PC-3 (cell line): ENCODE data around the gene ZMYM4. TPM values are rescaled to one million over a fixed set of nuclear protein-coding genes. Genes with fewer than 3 reads are reported as not detected.

Experiments
- ATAC-seq: fragments of 200-7000 bp; cut with Tn5 transposase; 2 replicates; pipeline ENCODE4 v1.9.1; 2020; ENCODE audit warnings: mild to moderate bottlenecking, moderate library complexity
- BruUV-seq: library from RNA; stranded (reverse); fragments of 400-500 nt; replicated peaks from 2 replicates; lab custom pipeline; 2021; lab: Mats Ljungman, UMichigan
- CTCF ChIA-PET: fragments of 300-600 bp; sonication (Branson Sonifier 250); formaldehyde crosslinking; loops from one replicate; lab custom pipeline; 2022; ENCODE audit warnings: antibody characterized with exemption; lab: Charles Lee
- POLR2A ChIA-PET: fragments of 300-600 bp; sonication (Branson Sonifier 250); formaldehyde crosslinking; loops from one replicate; lab custom pipeline; 2022; ENCODE audit warnings: antibody characterized with exemption; ENCODE audit not compliant: unreplicated experiment; lab: Charles Lee
- DNase-seq: peaks from one replicate; pipeline ENCODE4 v3.0.0-alpha.2; 2015
- H2AFZ ChIP-seq: fragments of 300-600 bp; sonication (generic); 2 replicates; pipeline ENCODE4 v1.6.0; 2016; ENCODE audit warnings: antibody characterized with exemption, low read length
- H3F3A ChIP-seq: fragments of 300-600 bp; sonication (generic); one replicate; pipeline ENCODE4 v1.6.0; 2017; ENCODE audit warnings: antibody characterized with exemption, low read length, control low read depth, mild to moderate bottlenecking; ENCODE audit not compliant: unreplicated experiment
- H3K27ac ChIP-seq: fragments of 300-600 bp; sonication (generic); 2 replicates; pipeline ENCODE4 v1.5.1; 2016; ENCODE audit warnings: mild to moderate bottlenecking, low read length
- H3K27me3 ChIP-seq: fragments of 300-600 bp; sonication (generic); 2 replicates; pipeline ENCODE4 v1.6.1; 2016; ENCODE audit warnings: low read length, mixed read lengths
- H3K36me3 ChIP-seq: fragments of 300-600 bp; sonication (generic); 2 replicates; pipeline ENCODE4 v1.6.1; 2016; ENCODE audit warnings: low read depth, mixed run types, low read length, mixed read lengths
- H3K4me1 ChIP-seq: fragments of 300-600 bp; sonication (generic); 2 replicates; pipeline ENCODE4 v1.5.1; 2016; ENCODE audit warnings: low read length; ENCODE audit not compliant: insufficient read depth
- H3K4me2 ChIP-seq: fragments of 300-600 bp; sonication (generic); 2 replicates; pipeline ENCODE4 v1.6.0; 2016; ENCODE audit warnings: low read length
- H3K4me3 ChIP-seq: fragments of 300-600 bp; sonication (generic); 2 replicates; pipeline ENCODE4 v1.5.1; 2016; ENCODE audit warnings: mild to moderate bottlenecking, low read length, mixed read lengths
- H3K79me2 ChIP-seq: fragments of 300-600 bp; sonication (generic); 2 replicates; pipeline ENCODE4 v1.6.1; 2017; ENCODE audit warnings: low read length, mixed read lengths
- H3K9ac ChIP-seq: fragments of 300-600 bp; sonication (generic); 2 replicates; pipeline ENCODE4 v1.6.0; 2016; ENCODE audit warnings: mild to moderate bottlenecking, low read length
- H3K9me2 ChIP-seq: fragments of 300-600 bp; sonication (generic); replicated peaks from 2 replicates; pipeline ENCODE4 v1.6.1; 2016; ENCODE audit warnings: mixed run types, low read length, mixed read lengths
- H3K9me3 ChIP-seq: fragments of 300-600 bp; sonication (generic); 2 replicates; pipeline ENCODE4 v1.6.1; 2016; ENCODE audit warnings: low read length, mixed read lengths
- H4K20me1 ChIP-seq: fragments of 300-600 bp; sonication (generic); 2 replicates; pipeline ENCODE4 v1.6.1; 2016; ENCODE audit warnings: low read length, mixed read lengths
- EZH2 ChIP-seq: fragments of 300-600 bp; sonication (generic); IDR thresholded peaks from one replicate; pipeline ENCODE4 v1.6.1; 2017; ENCODE audit warnings: antibody characterized with exemption, mild to moderate bottlenecking, low read length; ENCODE audit not compliant: unreplicated experiment
- EZH2phosphoT487 ChIP-seq: fragments of 300-600 bp; sonication (generic); IDR thresholded peaks from 2 replicates; pipeline ENCODE4 v1.6.1; 2018; ENCODE audit warnings: mild to moderate bottlenecking, antibody characterized with exemption, low read length, borderline replicate concordance
- intact Hi-C: fragments of 100-400 bp; cut with micrococcal nuclease; formaldehyde crosslinking; loops from 2 replicates; pipeline ENCODE4 v1.9.0; 2023
- total RNA-seq: library from RNA; depleted of rRNA; stranded (reverse); fragments of >200 nt; gene quantifications from 2 replicates; pipeline ENCODE4 v1.2.3, GENCODE V29; 2014; rRNA removed
- TF ChIP-seq, protein P1 (sequence below): fragments of 300-600 bp; sonication (generic); conservative IDR thresholded peaks from 2 replicates; pipeline ENCODE4 v1.5.1; 2017; ENCODE audit warnings: antibody characterized with exemption, low read depth, mild to moderate bottlenecking, low read length

ZMYM4 gene
- total RNA-seq, 1 experiment from 2014 or later = 28.5 TPM

DNA sequence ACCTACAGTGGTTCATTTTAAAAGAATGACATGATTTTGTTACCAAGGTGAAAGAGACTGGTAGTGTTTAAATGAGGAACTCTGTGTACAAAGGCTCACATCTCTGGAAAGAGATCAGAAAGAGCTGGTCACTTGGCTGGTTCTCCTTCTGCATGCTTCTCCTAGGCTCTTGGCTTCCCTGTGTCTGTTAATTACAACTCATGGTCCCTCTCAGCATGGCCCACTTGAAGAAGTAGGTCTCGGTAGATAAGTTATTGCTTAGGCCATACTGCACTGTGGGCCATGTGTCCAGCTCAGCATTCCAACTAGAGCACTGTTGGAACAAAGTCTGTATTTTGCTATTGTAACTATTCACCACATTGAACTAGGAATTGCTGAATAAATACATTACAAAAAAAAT is 197.6 kb downstream of the ZMYM4 start:
- intact Hi-C loops = loop anchor here (5.0 kb wide), 1 partner anchor 41 kb away; no protein-coding TSS in a partner anchor
- no peak overlapping the region for H3K27ac ChIP-seq
- no peaks in the 10 kb centered on the region for H3K79me2 ChIP-seq
- H3F3A ChIP-seq = peaks cover 16% of the 10 kb centered on the region
- peaks cover 31% of the 10 kb centered on the region for H3K4me1 ChIP-seq
- no peaks in the 10 kb centered on the region for H3K9me2 ChIP-seq
- DNase-seq (no peak), ATAC-seq (no peak)
- peaks cover 18% of the 10 kb centered on the region for H3K36me3 ChIP-seq
- no peak overlapping the region for H2AFZ ChIP-seq
- TF ChIP-seq EZH2phosphoT487 = no peak
- TF ChIP-seq, protein P1, sequence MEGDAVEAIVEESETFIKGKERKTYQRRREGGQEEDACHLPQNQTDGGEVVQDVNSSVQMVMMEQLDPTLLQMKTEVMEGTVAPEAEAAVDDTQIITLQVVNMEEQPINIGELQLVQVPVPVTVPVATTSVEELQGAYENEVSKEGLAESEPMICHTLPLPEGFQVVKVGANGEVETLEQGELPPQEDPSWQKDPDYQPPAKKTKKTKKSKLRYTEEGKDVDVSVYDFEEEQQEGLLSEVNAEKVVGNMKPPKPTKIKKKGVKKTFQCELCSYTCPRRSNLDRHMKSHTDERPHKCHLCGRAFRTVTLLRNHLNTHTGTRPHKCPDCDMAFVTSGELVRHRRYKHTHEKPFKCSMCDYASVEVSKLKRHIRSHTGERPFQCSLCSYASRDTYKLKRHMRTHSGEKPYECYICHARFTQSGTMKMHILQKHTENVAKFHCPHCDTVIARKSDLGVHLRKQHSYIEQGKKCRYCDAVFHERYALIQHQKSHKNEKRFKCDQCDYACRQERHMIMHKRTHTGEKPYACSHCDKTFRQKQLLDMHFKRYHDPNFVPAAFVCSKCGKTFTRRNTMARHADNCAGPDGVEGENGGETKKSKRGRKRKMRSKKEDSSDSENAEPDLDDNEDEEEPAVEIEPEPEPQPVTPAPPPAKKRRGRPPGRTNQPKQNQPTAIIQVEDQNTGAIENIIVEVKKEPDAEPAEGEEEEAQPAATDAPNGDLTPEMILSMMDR = no peak
- no peak for TF ChIP-seq EZH2
- no peaks in the 10 kb centered on the region for H3K9me3 ChIP-seq
- CTCF ChIA-PET = no interaction called here
- POLR2A ChIA-PET = no interaction called here
- no peak overlapping the region for H3K9ac ChIP-seq
- H3K27me3 ChIP-seq = no peaks in the 10 kb centered on the region
- BruUV-seq = no TSS peak
- no peak overlapping the region for H3K4me2 ChIP-seq
- H3K4me3 ChIP-seq = no peak overlapping the region
- 0 out of 2 replicates have a peak, but pooled peaks cover 7% of the 10 kb centered on the region for H4K20me1 ChIP-seq

DNA sequence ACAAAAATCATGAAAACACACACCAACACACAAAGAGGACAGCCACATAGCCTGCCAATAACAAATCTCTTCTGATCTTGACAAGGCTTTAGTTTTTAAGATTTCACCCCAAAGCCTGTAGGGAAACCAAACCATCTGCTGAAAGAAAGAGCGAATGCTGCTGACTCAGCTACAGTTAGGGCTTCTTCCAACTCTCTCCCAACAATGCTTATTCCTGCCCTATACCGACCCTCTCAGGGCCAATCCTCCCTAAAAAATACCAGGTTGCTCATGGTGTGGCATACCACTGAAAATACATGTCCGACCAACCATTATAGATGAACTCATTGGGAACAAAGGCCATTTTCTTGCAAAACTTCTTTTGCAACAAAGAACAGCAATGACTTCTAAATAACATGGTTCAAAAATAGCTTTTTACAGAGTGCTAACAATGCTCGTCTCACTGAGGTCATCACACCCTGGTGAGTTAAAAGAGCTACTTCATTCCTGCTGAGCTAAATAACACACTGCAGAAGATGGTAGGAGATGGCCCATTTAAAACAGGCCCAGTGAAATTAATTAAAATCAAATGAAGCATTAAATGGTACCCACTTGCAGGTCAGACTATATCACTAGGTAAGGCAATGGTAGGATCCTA is 202.6 kb downstream of the ZMYM4 start:
- no TSS peak for BruUV-seq
- H3K9ac ChIP-seq = no peak overlapping the region
- H3K27ac ChIP-seq = no peak overlapping the region
- intact Hi-C loops = no loop called here
- H3K36me3 ChIP-seq = 0 out of 2 replicates have a peak, but pooled peaks cover 2% of the 10 kb centered on the region
- no peak overlapping the region for H2AFZ ChIP-seq
- POLR2A ChIA-PET = no interaction called here
- H4K20me1 ChIP-seq = 0 out of 2 replicates have a peak, but pooled peaks cover 7% of the 10 kb centered on the region
- no peaks in the 10 kb centered on the region for H3K9me2 ChIP-seq
- no peaks in the 10 kb centered on the region for H3K9me3 ChIP-seq
- no peak for TF ChIP-seq EZH2
- no peak for TF ChIP-seq EZH2phosphoT487
- TF ChIP-seq, protein P1 = no peak
- no peaks in the 10 kb centered on the region for H3K79me2 ChIP-seq
- DNase-seq = no peak
- CTCF ChIA-PET = no interaction called here
- no peak overlapping the region for H3K4me2 ChIP-seq
- H3K4me1 ChIP-seq = peaks cover 35% of the 10 kb centered on the region
- no peak for ATAC-seq
- H3F3A ChIP-seq = peaks cover 16% of the 10 kb centered on the region
- no peak overlapping the region for H3K4me3 ChIP-seq
- H3K27me3 ChIP-seq = no peaks in the 10 kb centered on the region

Other genes with a start within 250 kb of the ZMYM4 start
- gene ZMYM6, start 236.8 kb upstream of the ZMYM4 start, total RNA-seq = 11.8 and 14.4 TPM in 2 replicates
- 13.6 and 17.0 TPM in 2 replicates for gene ZMYM1, start 189.3 kb upstream of the ZMYM4 start, total RNA-seq
- gene SFPQ, start 75.6 kb upstream of the ZMYM4 start, total RNA-seq = 249 and 322 TPM in 2 replicates